HEK293T (cell line): ENCODE data around the gene ZMIZ1.

Experiments
- BHLHE40 ChIP-seq: fragments of 450-650 bp; IDR thresholded peaks from 2 replicates; pipeline ENCODE4 v1.6.1; 2016; ENCODE audit warnings: mild to moderate bottlenecking, moderate library complexity, borderline replicate concordance
- ELF4 ChIP-seq: fragments of 450-650 bp; IDR thresholded peaks from 2 replicates; pipeline ENCODE4 v1.6.1; 2017; ENCODE audit warnings: antibody characterized with exemption
- FOXA1 ChIP-seq: fragments of 450-650 bp; IDR thresholded peaks from 2 replicates; pipeline ENCODE4 v1.6.1; 2016; ENCODE audit warnings: mild to moderate bottlenecking
- FOXK2 ChIP-seq: fragments of 450-650 bp; IDR thresholded peaks from 2 replicates; pipeline ENCODE4 v1.6.1; 2016; ENCODE audit warnings: mild to moderate bottlenecking
- FOXM1 ChIP-seq: fragments of 450-650 bp; IDR thresholded peaks from 2 replicates; pipeline ENCODE4 v1.6.1; 2017; ENCODE audit warnings: mild to moderate bottlenecking, borderline replicate concordance
- L3MBTL2 ChIP-seq: fragments of 450-650 bp; conservative IDR thresholded peaks from 2 replicates; pipeline ENCODE4 v1.6.1; 2016; ENCODE audit warnings: mild to moderate bottlenecking
- NFRKB ChIP-seq: fragments of 450-650 bp; IDR thresholded peaks from 2 replicates; pipeline ENCODE4 v1.6.1; 2016; ENCODE audit warnings: mild to moderate bottlenecking, moderate library complexity
- SUZ12 ChIP-seq: fragments of 450-650 bp; IDR thresholded peaks from 2 replicates; pipeline ENCODE4 v1.6.1; 2016; ENCODE audit warnings: mild to moderate bottlenecking
- ZNF384 ChIP-seq: fragments of 450-650 bp; IDR thresholded peaks from 2 replicates; pipeline ENCODE4 v1.6.1; 2016

- TF ChIP-seq FOXA1 = no peak
- TF ChIP-seq BHLHE40 = no peak
- no peak for TF ChIP-seq SUZ12
- TF ChIP-seq L3MBTL2 = no peak
- TF ChIP-seq FOXM1 = no peak
- TF ChIP-seq NFRKB = no peak
- TF ChIP-seq ZNF384 = no peak
- TF ChIP-seq FOXK2 = no peak
- no peak for TF ChIP-seq ELF4
Measured at GRCh38 chr10:79203833-79204232, 135.1 kb downstream of the ZMIZ1 start.
